ENCODE data around the gene MYOM1.

The MYOM1 gene

DNA sequence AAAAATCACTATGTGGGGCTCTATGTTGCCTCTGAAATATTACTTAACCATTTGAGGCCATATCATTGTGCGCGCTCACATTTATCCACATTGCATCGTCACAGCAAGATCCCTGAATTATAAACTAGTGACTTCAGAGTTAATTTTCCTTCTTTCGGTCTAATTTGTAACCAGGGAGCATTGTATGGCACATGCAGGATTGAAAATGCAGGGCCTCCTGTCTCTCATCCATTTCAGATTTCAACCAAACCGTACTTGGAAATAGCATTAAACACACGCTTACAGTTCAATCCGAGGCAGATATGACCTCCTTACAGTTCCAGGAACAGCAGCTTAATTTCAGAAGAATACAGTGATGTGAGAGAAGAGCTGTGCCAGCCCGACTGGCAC, 532 bp downstream of the MYOM1 start:
- Histone ChIP-seq H3K9ac (no peak overlapping the region), H3K36me3 (ENCODE audit: insufficient read depth) (no peaks in the 10 kb centered on the region), H3K4me1 (ENCODE audit: low read depth, poor library complexity, severe bottlenecking) (no peaks in the 10 kb centered on the region), H3K4me2 (no peak overlapping the region), H3K4me3 (IDR thresholded peaks at IDR 0.05; ENCODE audit: insufficient read depth, low read depth, low read length) (no peak overlapping the region), H3K79me2 (ENCODE audit: insufficient read depth, low read depth) (no peaks in the 10 kb centered on the region), H3K27me3 (ENCODE audit: insufficient read depth, low read depth) (no peaks in the 10 kb centered on the region), H2AFZ (ENCODE audit: low read depth) (no peak overlapping the region), H4K20me1 (ENCODE audit: insufficient read depth) (no peaks in the 10 kb centered on the region), H3K27ac (no peak overlapping the region)
- TF ChIP-seq, protein P1, sequence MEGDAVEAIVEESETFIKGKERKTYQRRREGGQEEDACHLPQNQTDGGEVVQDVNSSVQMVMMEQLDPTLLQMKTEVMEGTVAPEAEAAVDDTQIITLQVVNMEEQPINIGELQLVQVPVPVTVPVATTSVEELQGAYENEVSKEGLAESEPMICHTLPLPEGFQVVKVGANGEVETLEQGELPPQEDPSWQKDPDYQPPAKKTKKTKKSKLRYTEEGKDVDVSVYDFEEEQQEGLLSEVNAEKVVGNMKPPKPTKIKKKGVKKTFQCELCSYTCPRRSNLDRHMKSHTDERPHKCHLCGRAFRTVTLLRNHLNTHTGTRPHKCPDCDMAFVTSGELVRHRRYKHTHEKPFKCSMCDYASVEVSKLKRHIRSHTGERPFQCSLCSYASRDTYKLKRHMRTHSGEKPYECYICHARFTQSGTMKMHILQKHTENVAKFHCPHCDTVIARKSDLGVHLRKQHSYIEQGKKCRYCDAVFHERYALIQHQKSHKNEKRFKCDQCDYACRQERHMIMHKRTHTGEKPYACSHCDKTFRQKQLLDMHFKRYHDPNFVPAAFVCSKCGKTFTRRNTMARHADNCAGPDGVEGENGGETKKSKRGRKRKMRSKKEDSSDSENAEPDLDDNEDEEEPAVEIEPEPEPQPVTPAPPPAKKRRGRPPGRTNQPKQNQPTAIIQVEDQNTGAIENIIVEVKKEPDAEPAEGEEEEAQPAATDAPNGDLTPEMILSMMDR (conservative IDR thresholded peaks at IDR 0.05; ENCODE audit: low read depth, low read length), result no peak

DNA sequence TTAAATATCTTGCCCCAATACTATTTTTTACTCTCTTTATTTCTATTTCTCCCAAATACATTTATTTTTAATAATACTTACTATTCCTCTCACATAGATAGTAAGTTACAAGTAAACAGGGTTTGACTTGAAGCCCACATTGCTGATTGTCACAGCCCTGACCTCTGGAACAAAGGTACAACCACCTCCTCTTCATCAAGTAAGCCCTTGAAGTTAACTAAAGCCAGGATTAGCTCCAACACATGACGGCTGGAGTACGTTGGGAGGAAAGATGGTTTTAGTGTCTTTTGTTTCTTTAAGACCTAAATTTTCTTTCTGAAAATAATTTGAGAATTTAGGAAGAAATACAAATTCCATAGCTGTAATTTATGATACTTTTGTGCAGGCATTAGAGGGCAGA, 949 bp downstream of the MYOM1 start:
- H2AFZ ChIP-seq (ENCODE audit: low read depth), result no peak overlapping the region
- H3K79me2 ChIP-seq (ENCODE audit: insufficient read depth, low read depth), result no peaks in the 10 kb centered on the region
- no peaks in the 10 kb centered on the region for H3K4me1 ChIP-seq (ENCODE audit: low read depth, poor library complexity, severe bottlenecking)
- no peaks in the 10 kb centered on the region for H3K27me3 ChIP-seq (ENCODE audit: insufficient read depth, low read depth)
- no peak overlapping the region for H3K4me2 ChIP-seq
- no peaks in the 10 kb centered on the region for H4K20me1 ChIP-seq (ENCODE audit: insufficient read depth)
- H3K9ac ChIP-seq, result no peak overlapping the region
- H3K36me3 ChIP-seq (ENCODE audit: insufficient read depth), result no peaks in the 10 kb centered on the region
- no peak overlapping the region for H3K4me3 ChIP-seq (IDR thresholded peaks at IDR 0.05; ENCODE audit: insufficient read depth, low read depth, low read length)
- H3K27ac ChIP-seq, result no peak overlapping the region
- TF ChIP-seq, protein P1 (conservative IDR thresholded peaks at IDR 0.05; ENCODE audit: low read depth, low read length), result no peak

DNA sequence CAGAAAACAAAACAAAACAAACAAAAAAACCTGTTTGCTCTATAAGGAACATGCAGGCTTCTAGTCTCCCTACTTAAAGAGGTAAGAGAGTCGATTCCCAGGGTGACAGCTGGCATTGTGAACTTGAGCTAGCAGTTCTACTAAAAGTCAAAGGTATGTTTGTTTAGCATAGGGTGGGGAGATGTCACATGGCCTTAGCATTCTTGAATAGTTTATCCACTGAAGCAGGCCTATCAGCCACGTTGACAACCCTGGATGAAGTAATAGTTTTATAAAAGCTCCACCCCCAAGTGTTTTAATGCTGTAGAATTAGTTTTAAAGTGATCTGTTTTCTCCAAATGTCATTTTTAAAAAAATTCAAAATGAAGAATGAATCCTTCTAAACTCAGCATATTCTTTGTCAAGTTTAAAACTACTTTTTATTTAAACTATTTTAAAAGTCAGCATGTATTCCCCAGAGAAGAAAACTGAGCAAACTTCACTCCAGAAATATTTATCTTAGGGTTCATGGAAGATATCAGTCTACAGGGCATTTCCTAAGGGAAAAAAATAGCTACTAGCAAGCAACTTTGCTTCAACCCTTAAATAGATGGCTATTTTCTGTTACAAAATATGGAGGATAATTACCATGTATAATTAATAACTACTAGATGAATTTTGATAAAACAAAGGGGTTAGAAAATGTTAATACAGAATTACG, 1.7 kb downstream of the MYOM1 start:
- Histone ChIP-seq H3K27ac (no peak overlapping the region), H3K4me3 (IDR thresholded peaks at IDR 0.05; ENCODE audit: insufficient read depth, low read depth, low read length) (no peak overlapping the region), H3K27me3 (ENCODE audit: insufficient read depth, low read depth) (no peaks in the 10 kb centered on the region), H4K20me1 (ENCODE audit: insufficient read depth) (no peaks in the 10 kb centered on the region), H2AFZ (ENCODE audit: low read depth) (no peak overlapping the region), H3K36me3 (ENCODE audit: insufficient read depth) (no peaks in the 10 kb centered on the region), H3K4me2 (no peak overlapping the region), H3K4me1 (ENCODE audit: low read depth, poor library complexity, severe bottlenecking) (no peaks in the 10 kb centered on the region), H3K9ac (no peak overlapping the region), H3K79me2 (ENCODE audit: insufficient read depth, low read depth) (no peaks in the 10 kb centered on the region)
- TF ChIP-seq, protein P1 (conservative IDR thresholded peaks at IDR 0.05; ENCODE audit: low read depth, low read length), result no peak

DNA sequence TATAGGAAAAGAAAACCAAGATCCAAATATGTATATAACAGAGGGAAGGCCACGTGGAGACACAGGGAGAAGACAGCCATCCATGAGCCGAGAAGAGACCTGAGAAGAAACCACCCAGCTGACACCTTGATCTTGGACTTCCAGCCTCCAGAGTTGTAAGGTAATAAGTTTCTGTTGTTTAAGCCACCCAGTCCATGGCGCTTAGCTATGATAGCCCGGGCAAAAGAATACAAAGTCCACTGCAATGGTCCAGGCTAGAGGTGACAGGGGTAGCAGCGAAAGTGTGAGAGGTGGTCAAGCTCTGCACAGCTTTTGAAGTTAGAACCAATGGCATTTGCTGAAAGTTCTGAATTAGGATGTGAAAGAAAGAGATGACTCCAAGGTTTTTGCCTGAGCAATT, 2.8 kb downstream of the MYOM1 start:
- no peak overlapping the region for H3K4me3 ChIP-seq (IDR thresholded peaks at IDR 0.05; ENCODE audit: insufficient read depth, low read depth, low read length)
- no peak overlapping the region for H3K27ac ChIP-seq
- H3K79me2 ChIP-seq (ENCODE audit: insufficient read depth, low read depth), result no peaks in the 10 kb centered on the region
- H3K4me2 ChIP-seq, result no peak overlapping the region
- TF ChIP-seq, protein P1 (conservative IDR thresholded peaks at IDR 0.05; ENCODE audit: low read depth, low read length), result no peak
- H2AFZ ChIP-seq (ENCODE audit: low read depth), result no peak overlapping the region
- no peaks in the 10 kb centered on the region for H3K36me3 ChIP-seq (ENCODE audit: insufficient read depth)
- H4K20me1 ChIP-seq (ENCODE audit: insufficient read depth), result no peaks in the 10 kb centered on the region
- no peaks in the 10 kb centered on the region for H3K27me3 ChIP-seq (ENCODE audit: insufficient read depth, low read depth)
- H3K4me1 ChIP-seq (ENCODE audit: low read depth, poor library complexity, severe bottlenecking), result no peaks in the 10 kb centered on the region
- H3K9ac ChIP-seq, result no peak overlapping the region

Measured in KMS-11 (cell line).